Astrocyte (in vitro differentiated cells and primary cell): ENCODE measurements around the gene ZMYM4.

ENCODE experiments used
- CTCF ChIP-seq: IDR thresholded peaks from 2 replicates; pipeline ENCODE4 v1.5.1; 2011; ENCODE audit warnings: low read depth, mild to moderate bottlenecking, inconsistent platforms, low read length, moderate library complexity; ENCODE audit not compliant: insufficient read depth
- EZH2 ChIP-seq: IDR thresholded peaks from 2 replicates; pipeline ENCODE4 v1.6.1; 2012; ENCODE audit warnings: mild to moderate bottlenecking, low read length, inconsistent platforms; ENCODE audit not compliant: insufficient read depth

- TF ChIP-seq CTCF, result no peak
- TF ChIP-seq EZH2, result no peak
Observed at GRCh38 chr1:35287807-35288640, 19.5 kb downstream of the ZMYM4 start.
